Kidney (tissue), 14 donors: ENCODE results near the gene TEX38. TPM values are rescaled to one million over a fixed set of nuclear protein-coding genes. Genes with fewer than 3 reads are reported as not detected.

Source experiments
- DNase-seq, 5 donors: peaks; one replicate each; pipeline ENCODE4 v3.0.0-alpha.2; 2013 to 2020
- FAIRE-seq: peaks from 2 replicates; lab custom pipeline; 2012; peaks lifted over from hg19 to GRCh38; lab: Jason Lieb, UNC
- H3K27ac ChIP-seq, 2 donors: one replicate each; pipeline ENCODE4 v1.7.0; 2013; ENCODE audit warnings: low read depth in 2 of 2, low read length in 2 of 2, inconsistent platforms in 1 of 2
- H3K27me3 ChIP-seq: one replicate; pipeline ENCODE4 v1.7.1; 2013; ENCODE audit warnings: low read length, inconsistent platforms; ENCODE audit not compliant: control insufficient read depth, insufficient read depth
- H3K36me3 ChIP-seq, 3 donors: one replicate each; pipeline versions ENCODE4 v1.7.0 to v1.7.1; 2013; ENCODE audit warnings: low read length in 3 of 3, control low read depth in 1 of 3, inconsistent platforms in 1 of 3; ENCODE audit not compliant: insufficient read depth in 3 of 3, control insufficient read depth in 2 of 3
- H3K4me1 ChIP-seq, 3 donors: one replicate each; pipeline versions ENCODE4 v1.7.0 to v1.7.1; 2013; ENCODE audit warnings: low read length in 3 of 3, inconsistent platforms in 1 of 3, low read depth in 1 of 3; ENCODE audit not compliant: control insufficient read depth in 2 of 3, insufficient read depth in 2 of 3
- H3K4me3 ChIP-seq, 3 donors: one replicate each; pipeline versions ENCODE4 v1.7.0 to v1.8.1; 2013; ENCODE audit warnings: low read length in 3 of 3, control low read depth in 1 of 3, inconsistent platforms in 1 of 3
- H3K9ac ChIP-seq, 3 donors: one replicate each; pipeline versions ENCODE4 v1.7.0 to v1.7.1; 2013; ENCODE audit warnings: low read length in 3 of 3, control low read depth in 1 of 3, inconsistent platforms in 1 of 3
- H3K9me3 ChIP-seq, 3 donors: one replicate each; pipeline versions ENCODE4 v1.7.0 to v1.7.1; 2013; ENCODE audit warnings: low read length in 3 of 3, control low read depth in 1 of 3, inconsistent platforms in 1 of 3; ENCODE audit not compliant: control insufficient read depth in 2 of 3, insufficient read depth in 1 of 3
- CTCF ChIP-seq: IDR thresholded peaks from 3 replicates; pipeline ENCODE4 v1.5.1; 2012; ENCODE audit warnings: mild to moderate bottlenecking, moderate library complexity, borderline replicate concordance; ENCODE audit not compliant: insufficient read depth; ENCODE audit errors: extremely low read depth
- intact Hi-C: fragments of 100-400 bp; cut with DNase I; formaldehyde crosslinking; loops from one replicate; pipeline ENCODE4 v1.11.1; 2022
- polyA plus RNA-seq: library from polyadenylated mRNA; stranded (reverse); fragments of 350-450 nt; fragmentation: Illumina TruSeq; extraction: RNeasy Lipid Tissue Mini Kit (QIAGEN cat#74804); gene quantifications from one replicate; pipeline ENCODE4 v1.2.3, GENCODE V29; 2014; ENCODE audit warnings: low read depth, low replicate concordance; ENCODE audit not compliant: insufficient read depth
- total RNA-seq: library from RNA; stranded (reverse); fragmentation: NEBNext Ultra II Directional; extraction: Animal tissue kit (Norgen Biotek cat#: 25700); gene quantifications from one replicate; pipeline ENCODE4 v1.2.1, GENCODE V29; 2021
- donor health status: control.
- donor health status: control.
- donor health status: control.
- donor health status: control.
- donor health status: control.
- donor health status: DM: yes; HTN: yes; CAD: no.
- donor health status: Normal renal cell carcinoma (clear cell type).

Gene TEX38
- total and polyA plus RNA-seq, 2 donors from 2014 or later, result 0.35 TPM; not detected in 1

- no peak for TF ChIP-seq CTCF
- no peak overlapping the region for H3K9ac ChIP-seq
- H3K36me3 ChIP-seq, result no peaks in the 10 kb centered on the region
- H3K9me3 ChIP-seq, result no peaks in the 10 kb centered on the region
- intact Hi-C loops, result no loop called here
- no peaks in the 10 kb centered on the region for H3K27me3 ChIP-seq
- FAIRE-seq (no peak), DNase-seq (no peak)
- no peak overlapping the region for H3K27ac ChIP-seq
- no peak overlapping the region for H3K4me3 ChIP-seq
- H3K4me1 ChIP-seq, result no peaks in the 10 kb centered on the region
These were observed 47.7 kb upstream of the TEX38 start for GRCh38 chr1:46623743-46624644.

GRCh38 chr1:46630719-46631118 lies 40.9 kb upstream of the TEX38 start:
- Histone ChIP-seq H3K9me3 (no peaks in the 10 kb centered on the region), H3K4me3 (no peak overlapping the region), H3K27me3 (no peaks in the 10 kb centered on the region), H3K4me1 (no peaks in the 10 kb centered on the region), H3K9ac (no peak overlapping the region), H3K27ac (no peak overlapping the region), H3K36me3 (peaks cover 9 to 50% (median 18%) of the 10 kb centered on the region in 3 donors)
- DNase-seq (no peak), FAIRE-seq (no peak)
- intact Hi-C loops, result no loop called here
- TF ChIP-seq CTCF, result no peak

GRCh38 chr1:46635205-46635604 lies 36.4 kb upstream of the TEX38 start:
- Histone ChIP-seq H3K9ac (no peak overlapping the region), H3K4me3 (no peak overlapping the region), H3K9me3 (no peaks in the 10 kb centered on the region), H3K27me3 (no peaks in the 10 kb centered on the region), H3K27ac (no peak overlapping the region), H3K36me3 (peaks cover 6 to 59% (median 16%) of the 10 kb centered on the region in 3 donors), H3K4me1 (no peaks in the 10 kb centered on the region)
- DNase-seq (no peak), FAIRE-seq (no peak)
- intact Hi-C loops, result no loop called here
- no peak for TF ChIP-seq CTCF
